Adipocyte (in vitro differentiated cells): ENCODE measurements around the gene SELENON.

Experiments
- DNase-seq: peaks from one replicate; pipeline ENCODE4 v3.0.0-alpha.2; 2015; ENCODE audit warnings: low read depth
- H3K27me3 ChIP-seq: replicated peaks from 2 replicates; pipeline ENCODE4 v1.7.0; 2013; ENCODE audit warnings: mild to moderate bottlenecking, low read length, moderate library complexity; ENCODE audit not compliant: control insufficient read depth, insufficient read depth
- H3K36me3 ChIP-seq: 2 replicates; pipeline ENCODE4 v1.7.0; 2013; ENCODE audit warnings: low read length, mild to moderate bottlenecking, moderate library complexity; ENCODE audit not compliant: control insufficient read depth, insufficient read depth, severe bottlenecking
- H3K4me1 ChIP-seq: 2 replicates; pipeline ENCODE4 v1.7.0; 2013; ENCODE audit warnings: mild to moderate bottlenecking, low read length, moderate library complexity; ENCODE audit not compliant: control insufficient read depth, insufficient read depth
- H3K4me3 ChIP-seq: 2 replicates; pipeline ENCODE4 v1.7.0; 2013; ENCODE audit warnings: mild to moderate bottlenecking, low read length, moderate library complexity
- H3K9ac ChIP-seq: 2 replicates; pipeline ENCODE4 v1.7.0; 2013; ENCODE audit warnings: mild to moderate bottlenecking, low read length, moderate library complexity
- H3K9me3 ChIP-seq: 2 replicates; pipeline ENCODE4 v1.7.0; 2013; ENCODE audit warnings: mild to moderate bottlenecking, low read length, moderate library complexity; ENCODE audit not compliant: control insufficient read depth

The SELENON gene

GRCh38 chr1:25863486-25864262 is 63.7 kb downstream of the SELENON start:
- Histone ChIP-seq H3K36me3 (peaks cover 11% of the 10 kb centered on the region), H3K4me1 (peaks cover 11% of the 10 kb centered on the region), H3K9ac (no peak overlapping the region), H3K9me3 (no peaks in the 10 kb centered on the region), H3K27me3 (no peaks in the 10 kb centered on the region), H3K4me3 (no peak overlapping the region)
- no peak for DNase-seq

- H3K9me3 ChIP-seq = no peaks in the 10 kb centered on the region
- peaks cover 6% of the 10 kb centered on the region for H3K4me1 ChIP-seq
- no peaks in the 10 kb centered on the region for H3K27me3 ChIP-seq
- no peak overlapping the region for H3K9ac ChIP-seq
- no peak overlapping the region for H3K4me3 ChIP-seq
- DNase-seq = no peak
- H3K36me3 ChIP-seq = peaks cover 11% of the 10 kb centered on the region
Measured at GRCh38 chr1:25864434-25864833, 64.4 kb downstream of the SELENON start.

- H3K9me3 ChIP-seq = no peaks in the 10 kb centered on the region
- H3K9ac ChIP-seq = no peak overlapping the region
- no peak for DNase-seq
- no peak overlapping the region for H3K4me3 ChIP-seq
- H3K27me3 ChIP-seq = no peaks in the 10 kb centered on the region
- peaks cover 4% of the 10 kb centered on the region for H3K4me1 ChIP-seq
- H3K36me3 ChIP-seq = peaks cover 11% of the 10 kb centered on the region
Measured at GRCh38 chr1:25866288-25866687, 66.3 kb downstream of the SELENON start.

- H3K36me3 ChIP-seq = peaks cover 11% of the 10 kb centered on the region
- peaks cover 5% of the 10 kb centered on the region for H3K4me1 ChIP-seq
- no peak for DNase-seq
- H3K4me3 ChIP-seq = no peak overlapping the region
- no peak overlapping the region for H3K9ac ChIP-seq
- no peaks in the 10 kb centered on the region for H3K27me3 ChIP-seq
- H3K9me3 ChIP-seq = no peaks in the 10 kb centered on the region
Measured at GRCh38 chr1:25867210-25867991, 67.4 kb downstream of the SELENON start.
